ENCODE results near the gene TRAF7.

DNA sequence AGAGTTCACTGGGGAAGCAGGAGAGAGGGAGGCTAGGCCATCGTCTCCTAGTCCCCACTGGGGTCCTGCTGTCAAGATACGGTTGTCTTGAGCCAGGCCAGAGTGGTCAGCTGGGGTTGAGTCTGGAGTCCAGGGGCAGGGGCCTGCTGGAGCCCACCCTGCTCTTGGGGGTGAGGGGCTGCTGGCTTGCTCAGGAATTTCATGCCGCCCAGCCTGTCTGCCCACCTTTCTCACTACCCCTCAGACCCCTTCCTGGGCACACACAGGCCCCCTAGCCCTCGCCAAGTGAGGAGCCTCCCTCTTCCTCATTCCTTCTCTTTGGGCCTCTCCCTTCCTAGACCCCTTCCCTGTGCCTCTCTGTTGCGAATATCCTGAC, 1.3 kb downstream of the TRAF7 start:
- TF ChIP-seq, protein P1, sequence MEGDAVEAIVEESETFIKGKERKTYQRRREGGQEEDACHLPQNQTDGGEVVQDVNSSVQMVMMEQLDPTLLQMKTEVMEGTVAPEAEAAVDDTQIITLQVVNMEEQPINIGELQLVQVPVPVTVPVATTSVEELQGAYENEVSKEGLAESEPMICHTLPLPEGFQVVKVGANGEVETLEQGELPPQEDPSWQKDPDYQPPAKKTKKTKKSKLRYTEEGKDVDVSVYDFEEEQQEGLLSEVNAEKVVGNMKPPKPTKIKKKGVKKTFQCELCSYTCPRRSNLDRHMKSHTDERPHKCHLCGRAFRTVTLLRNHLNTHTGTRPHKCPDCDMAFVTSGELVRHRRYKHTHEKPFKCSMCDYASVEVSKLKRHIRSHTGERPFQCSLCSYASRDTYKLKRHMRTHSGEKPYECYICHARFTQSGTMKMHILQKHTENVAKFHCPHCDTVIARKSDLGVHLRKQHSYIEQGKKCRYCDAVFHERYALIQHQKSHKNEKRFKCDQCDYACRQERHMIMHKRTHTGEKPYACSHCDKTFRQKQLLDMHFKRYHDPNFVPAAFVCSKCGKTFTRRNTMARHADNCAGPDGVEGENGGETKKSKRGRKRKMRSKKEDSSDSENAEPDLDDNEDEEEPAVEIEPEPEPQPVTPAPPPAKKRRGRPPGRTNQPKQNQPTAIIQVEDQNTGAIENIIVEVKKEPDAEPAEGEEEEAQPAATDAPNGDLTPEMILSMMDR (IDR thresholded peaks at IDR 0.05) = no peak
- no peak for TF ChIP-seq POLR2A (IDR thresholded peaks at IDR 0.05)
- TF ChIP-seq POLR2AphosphoS5 (IDR thresholded peaks at IDR 0.05; ENCODE audit: insufficient read depth in 1 of 2, low read depth in 1 of 2) = no peak
